ENCODE results near the gene FCRL6. TPM values are rescaled to one million over a fixed set of nuclear protein-coding genes. Genes with fewer than 3 reads are reported as not detected.

Gene FCRL6
- total and polyA plus RNA-seq, 2 donors from 2014 or later, result 0.45 to 1.4 TPM

- H3K27me3 ChIP-seq (ENCODE audit: control insufficient read depth, insufficient read depth, low read length), result no peaks in the 10 kb centered on the region
- no peaks in the 10 kb centered on the region for H3K9me3 ChIP-seq (ENCODE audit: control insufficient read depth in 2 of 3, insufficient read depth in 1 of 3, low read length in 3 of 3)
- no peak for DNase-seq
- TF ChIP-seq, protein P1, sequence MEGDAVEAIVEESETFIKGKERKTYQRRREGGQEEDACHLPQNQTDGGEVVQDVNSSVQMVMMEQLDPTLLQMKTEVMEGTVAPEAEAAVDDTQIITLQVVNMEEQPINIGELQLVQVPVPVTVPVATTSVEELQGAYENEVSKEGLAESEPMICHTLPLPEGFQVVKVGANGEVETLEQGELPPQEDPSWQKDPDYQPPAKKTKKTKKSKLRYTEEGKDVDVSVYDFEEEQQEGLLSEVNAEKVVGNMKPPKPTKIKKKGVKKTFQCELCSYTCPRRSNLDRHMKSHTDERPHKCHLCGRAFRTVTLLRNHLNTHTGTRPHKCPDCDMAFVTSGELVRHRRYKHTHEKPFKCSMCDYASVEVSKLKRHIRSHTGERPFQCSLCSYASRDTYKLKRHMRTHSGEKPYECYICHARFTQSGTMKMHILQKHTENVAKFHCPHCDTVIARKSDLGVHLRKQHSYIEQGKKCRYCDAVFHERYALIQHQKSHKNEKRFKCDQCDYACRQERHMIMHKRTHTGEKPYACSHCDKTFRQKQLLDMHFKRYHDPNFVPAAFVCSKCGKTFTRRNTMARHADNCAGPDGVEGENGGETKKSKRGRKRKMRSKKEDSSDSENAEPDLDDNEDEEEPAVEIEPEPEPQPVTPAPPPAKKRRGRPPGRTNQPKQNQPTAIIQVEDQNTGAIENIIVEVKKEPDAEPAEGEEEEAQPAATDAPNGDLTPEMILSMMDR (IDR thresholded peaks at IDR 0.05; ENCODE audit: borderline replicate concordance, extremely low read depth, insufficient read depth), result no peak
- H3K4me3 ChIP-seq (ENCODE audit: low read length in 3 of 3), result no peak overlapping the region
- H3K27ac ChIP-seq (ENCODE audit: low read depth in 2 of 2, low read length in 2 of 2), result no peak overlapping the region
- intact Hi-C loops (cut with DNase I), result no loop called here
- no peak overlapping the region for H3K9ac ChIP-seq (ENCODE audit: low read length in 3 of 3)
- FAIRE-seq, result no peak
- peaks cover 0 to 2% (median 0%) of the 10 kb centered on the region in 3 donors for H3K4me1 ChIP-seq (ENCODE audit: control insufficient read depth in 2 of 3, insufficient read depth in 2 of 3, low read depth in 1 of 3, low read length in 3 of 3)
- H3K36me3 ChIP-seq (ENCODE audit: control insufficient read depth in 2 of 3, insufficient read depth in 3 of 3, low read length in 3 of 3), result no peaks in the 10 kb centered on the region
Measured at GRCh38 chr1:159830722-159831121, 28.6 kb downstream of the FCRL6 start.

GRCh38 chr1:159831412-159832141, 29.4 kb downstream of the FCRL6 start:
- Histone ChIP-seq H3K27ac (ENCODE audit: low read depth in 2 of 2, low read length in 2 of 2) (no peak overlapping the region), H3K9ac (ENCODE audit: low read length in 3 of 3) (no peak overlapping the region), H3K4me1 (ENCODE audit: control insufficient read depth in 2 of 3, insufficient read depth in 2 of 3, low read depth in 1 of 3, low read length in 3 of 3) (no peaks in the 10 kb centered on the region), H3K9me3 (ENCODE audit: control insufficient read depth in 2 of 3, insufficient read depth in 1 of 3, low read length in 3 of 3) (no peaks in the 10 kb centered on the region), H3K36me3 (ENCODE audit: control insufficient read depth in 2 of 3, insufficient read depth in 3 of 3, low read length in 3 of 3) (no peaks in the 10 kb centered on the region), H3K4me3 (ENCODE audit: low read length in 3 of 3) (no peak overlapping the region), H3K27me3 (ENCODE audit: control insufficient read depth, insufficient read depth, low read length) (no peaks in the 10 kb centered on the region)
- DNase-seq, result no peak
- intact Hi-C loops (cut with DNase I), result no loop called here
- no peak for FAIRE-seq
- TF ChIP-seq, protein P1 (IDR thresholded peaks at IDR 0.05; ENCODE audit: borderline replicate concordance, extremely low read depth, insufficient read depth), result no peak

GRCh38 chr1:159832309-159832708, 30.1 kb downstream of the FCRL6 start:
- FAIRE-seq (no peak), DNase-seq (no peak)
- no peaks in the 10 kb centered on the region for H3K4me1 ChIP-seq (ENCODE audit: control insufficient read depth in 2 of 3, insufficient read depth in 2 of 3, low read depth in 1 of 3, low read length in 3 of 3)
- H3K9ac ChIP-seq (ENCODE audit: low read length in 3 of 3), result no peak overlapping the region
- H3K4me3 ChIP-seq (ENCODE audit: low read length in 3 of 3), result no peak overlapping the region
- no peaks in the 10 kb centered on the region for H3K27me3 ChIP-seq (ENCODE audit: control insufficient read depth, insufficient read depth, low read length)
- H3K36me3 ChIP-seq (ENCODE audit: control insufficient read depth in 2 of 3, insufficient read depth in 3 of 3, low read length in 3 of 3), result no peaks in the 10 kb centered on the region
- TF ChIP-seq, protein P1 (IDR thresholded peaks at IDR 0.05; ENCODE audit: borderline replicate concordance, extremely low read depth, insufficient read depth), result no peak
- H3K27ac ChIP-seq (ENCODE audit: low read depth in 2 of 2, low read length in 2 of 2), result no peak overlapping the region
- intact Hi-C loops (cut with DNase I), result no loop called here
- H3K9me3 ChIP-seq (ENCODE audit: control insufficient read depth in 2 of 3, insufficient read depth in 1 of 3, low read length in 3 of 3), result no peaks in the 10 kb centered on the region
